K562 (cell line): ENCODE measurements around the gene RNU6-9. TPM values are rescaled to one million over a fixed set of nuclear protein-coding genes. Genes with fewer than 3 reads are reported as not detected.

Experiments used
- ELF4 ChIP-seq: fragments of 450-650 bp; formaldehyde crosslinking; IDR thresholded peaks from 2 replicates; pipeline ENCODE4 v1.4.0; 2022; ENCODE audit warnings: missing genetic modification characterization
- ETV5 ChIP-seq: sonication (generic); formaldehyde crosslinking; IDR thresholded peaks from 2 replicates; pipeline ENCODE4 v1.4.0; 2020; ENCODE audit warnings: low read depth, mild to moderate bottlenecking, missing genetic modification reagents
- FOXK1 ChIP-seq: sonication (generic); formaldehyde crosslinking; IDR thresholded peaks from 2 replicates; pipeline ENCODE4 v1.8.0; 2022; ENCODE audit warnings: missing genetic modification reagents, mild to moderate bottlenecking, borderline replicate concordance
- HDAC8 ChIP-seq: fragments of 450-650 bp; IDR thresholded peaks from 2 replicates; pipeline ENCODE4 v1.6.1; 2016; ENCODE audit warnings: mild to moderate bottlenecking, missing genetic modification characterization, moderate library complexity, missing compliant biosample characterization
- MBD2 ChIP-seq: sonication (generic); IDR thresholded peaks from 2 replicates; pipeline ENCODE4 v1.6.1; 2016; ENCODE audit warnings: low read depth, borderline replicate concordance
- MXI1 ChIP-seq: IDR thresholded peaks from 2 replicates; pipeline ENCODE4 v1.6.1; 2011; ENCODE audit warnings: low read depth, mild to moderate bottlenecking, improper control_type of control experiment, low read length
- POLR3A ChIP-seq: IDR thresholded peaks from 2 replicates; pipeline ENCODE4 v1.6.1; 2011; ENCODE audit warnings: borderline replicate concordance, mild to moderate bottlenecking, moderate library complexity; ENCODE audit not compliant: insufficient read length, insufficient read depth; ENCODE audit errors: extremely low read depth
- PTBP1 ChIP-seq: fragments of 200-400 bp; formaldehyde crosslinking; IDR thresholded peaks from 2 replicates; pipeline ENCODE4 v1.6.1; 2017; ENCODE audit warnings: low read depth, low read length
- RBM25 ChIP-seq: fragments of 200-400 bp; formaldehyde crosslinking; IDR thresholded peaks from 2 replicates; pipeline ENCODE4 v1.6.1; 2018; ENCODE audit warnings: low read length, low read depth, moderate library complexity; ENCODE audit not compliant: severe bottlenecking
- TAF15 ChIP-seq: fragments of 200-400 bp; formaldehyde crosslinking; IDR thresholded peaks from 2 replicates; pipeline ENCODE4 v1.6.1; 2017; ENCODE audit warnings: mild to moderate bottlenecking, low read depth, low read length, moderate library complexity
- TBL1XR1 ChIP-seq, 2 experiments: IDR thresholded peaks; 2 replicates each; pipeline ENCODE4 v1.6.1; 2012; ENCODE audit warnings: improper control_type of control experiment in 2 of 2, low read length in 2 of 2, mild to moderate bottlenecking in 1 of 2
- TFAM ChIP-seq: fragments of 250-450 bp; sonication (Bioruptor Pico); conservative IDR thresholded peaks from 2 replicates; pipeline ENCODE4 v1.5.0; 2021; ENCODE audit warnings: mild to moderate bottlenecking, moderate library complexity
- TSC22D4 ChIP-seq: fragments of 450-650 bp; IDR thresholded peaks from 2 replicates; pipeline ENCODE4 v1.6.1; 2016; ENCODE audit warnings: missing genetic modification characterization, missing biosample characterization, control low read depth
- ZNF146 ChIP-seq: IDR thresholded peaks from one replicate; pipeline ENCODE4 v1.6.1; 2018; ENCODE audit warnings: missing compliant biosample characterization; ENCODE audit not compliant: unreplicated experiment
- ZNF830 ChIP-seq: fragments of 250-450 bp; sonication (Bioruptor Pico); IDR thresholded peaks from 2 replicates; pipeline ENCODE4 v1.5.0; 2021; ENCODE audit warnings: mild to moderate bottlenecking
- polyA plus RNA-seq, 8 experiments: library from polyadenylated mRNA; depleted of rRNA in 4 of 8; stranded (reverse) in 5 of 8; unstranded in 3 of 8; fragments of >200 nt; fragmentation: Nextera tagmentation in 2 of 8; fragmentation: Illumina TruSeq in 1 of 8; extraction: Ambion mirVana in 2 of 8; extraction: Trizol in 1 of 8; gene quantifications; 2 replicates each; pipeline versions ENCODE4 v1.2.1 to v1.2.3, GENCODE V29; 2011 to 2014; ENCODE audit warnings: inconsistent platforms in 1 of 8, missing spikeins in 1 of 8
- total RNA-seq, 7 experiments: library from RNA; depleted of rRNA in 6 of 7; stranded (reverse); fragments of >200 nt in 6 of 7; fragmentation: Illumina TruSeq in 2 of 7; extraction: Trizol in 2 of 7; gene quantifications; 2 replicates each; pipeline versions ENCODE4 v1.2.1 to v1.2.3, GENCODE V29; 2011 to 2021; ENCODE audit warnings: low replicate concordance in 1 of 7
- TF ChIP-seq, protein P1 (sequence below): fragments of 450-650 bp; formaldehyde crosslinking; IDR thresholded peaks from 2 replicates; pipeline ENCODE4 v1.4.0; 2020; ENCODE audit warnings: mild to moderate bottlenecking, moderate library complexity
- TF ChIP-seq, protein P2 (sequence below): sonication (generic); formaldehyde crosslinking; IDR thresholded peaks from 2 replicates; pipeline ENCODE4 v1.8.1; 2023; ENCODE audit warnings: mild to moderate bottlenecking, missing genetic modification reagents, moderate library complexity
- TF ChIP-seq, protein P3 (sequence below): fragments of 250-450 bp; sonication (Bioruptor Pico); IDR thresholded peaks from 2 replicates; pipeline ENCODE4 v1.5.0; 2021
- TF ChIP-seq, protein P4 (sequence below): fragments of 450-650 bp; formaldehyde crosslinking; conservative IDR thresholded peaks from 2 replicates; pipeline ENCODE4 v1.4.0; 2022; ENCODE audit warnings: mild to moderate bottlenecking, missing genetic modification characterization
- TF ChIP-seq, protein P5 (sequence below): fragments of 250-450 bp; sonication (Bioruptor Pico); IDR thresholded peaks from 2 replicates; pipeline ENCODE4 v1.8.0; 2022; ENCODE audit warnings: moderate library complexity, mild to moderate bottlenecking, inconsistent platforms

RNU6-9 gene
- total and polyA plus RNA-seq, 9 of the 15 experiments (the other 6 are each of a cell fraction or from before 2014, with no cell fraction given), result not detected

DNA sequence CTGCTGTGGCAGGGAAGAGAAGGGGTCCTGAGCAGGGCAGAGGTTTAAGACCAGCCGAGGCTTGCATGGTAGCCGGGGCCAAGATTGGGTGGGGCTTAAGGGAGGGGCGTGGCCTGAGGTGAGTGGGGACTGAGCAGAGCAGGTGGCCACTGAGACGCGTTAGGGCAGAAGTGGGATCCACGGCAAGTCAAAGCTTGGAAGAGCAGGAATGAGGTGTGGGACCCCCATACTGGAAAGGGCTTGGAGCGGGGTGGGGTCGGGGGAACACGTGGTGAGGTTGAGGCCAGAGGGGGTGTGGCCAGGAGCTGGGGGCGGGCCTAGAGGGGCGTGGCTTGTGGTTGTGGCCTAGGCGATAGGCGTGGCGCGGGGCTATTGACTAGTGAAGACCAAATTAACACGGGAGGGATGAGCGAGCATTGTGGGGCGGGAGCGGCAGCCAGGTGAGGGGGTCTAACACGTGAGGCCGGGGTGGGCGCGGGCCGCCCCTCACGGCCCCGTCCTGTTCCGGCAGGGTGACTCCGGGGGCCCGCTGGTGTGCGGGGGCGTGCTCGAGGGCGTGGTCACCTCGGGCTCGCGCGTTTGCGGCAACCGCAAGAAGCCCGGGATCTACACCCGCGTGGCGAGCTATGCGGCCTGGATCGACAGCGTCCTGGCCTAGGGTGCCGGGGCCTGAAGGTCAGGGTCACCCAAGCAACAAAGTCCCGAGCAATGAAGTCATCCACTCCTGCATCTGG, 30.5 kb upstream of the RNU6-9 start (continued):
- TF ChIP-seq TSC22D4 (tag) (no peak), MBD2 (peak; percentile 3; the same call in 1 of the 2 replicates), ZNF830 (CRISPR knock-in tag) (no peak), ELF4 (CRISPR knock-in tag) (no peak), ZNF146 (CRISPR knock-in tag) (no peak), HDAC8 (tag) (no peak), MXI1 (0 out of 2 replicates have a peak, but pooled peaks have one; percentile 51), FOXK1 (CRISPR knock-in tag) (peak; percentile 95; the same call in 1 of the 2 replicates), RBM25 (no peak), PTBP1 (no peak), TFAM (CRISPR knock-in tag) (no peak), POLR3A (no peak), TBL1XR1 (IDR thresholded peaks at IDR 0.05; ENCODE audit: low read length in 2 of 2) (no peak), TAF15 (no peak), ETV5 (no peak)
- TF ChIP-seq, protein P1, sequence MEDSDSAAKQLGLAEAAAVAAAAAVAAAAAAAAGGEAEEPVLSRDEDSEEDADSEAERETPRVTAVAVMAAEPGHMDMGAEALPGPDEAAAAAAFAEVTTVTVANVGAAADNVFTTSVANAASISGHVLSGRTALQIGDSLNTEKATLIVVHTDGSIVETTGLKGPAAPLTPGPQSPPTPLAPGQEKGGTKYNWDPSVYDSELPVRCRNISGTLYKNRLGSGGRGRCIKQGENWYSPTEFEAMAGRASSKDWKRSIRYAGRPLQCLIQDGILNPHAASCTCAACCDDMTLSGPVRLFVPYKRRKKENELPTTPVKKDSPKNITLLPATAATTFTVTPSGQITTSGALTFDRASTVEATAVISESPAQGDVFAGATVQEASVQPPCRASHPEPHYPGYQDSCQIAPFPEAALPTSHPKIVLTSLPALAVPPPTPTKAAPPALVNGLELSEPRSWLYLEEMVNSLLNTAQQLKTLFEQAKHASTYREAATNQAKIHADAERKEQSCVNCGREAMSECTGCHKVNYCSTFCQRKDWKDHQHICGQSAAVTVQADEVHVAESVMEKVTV (CRISPR knock-in tag), result no peak
- TF ChIP-seq, protein P2, sequence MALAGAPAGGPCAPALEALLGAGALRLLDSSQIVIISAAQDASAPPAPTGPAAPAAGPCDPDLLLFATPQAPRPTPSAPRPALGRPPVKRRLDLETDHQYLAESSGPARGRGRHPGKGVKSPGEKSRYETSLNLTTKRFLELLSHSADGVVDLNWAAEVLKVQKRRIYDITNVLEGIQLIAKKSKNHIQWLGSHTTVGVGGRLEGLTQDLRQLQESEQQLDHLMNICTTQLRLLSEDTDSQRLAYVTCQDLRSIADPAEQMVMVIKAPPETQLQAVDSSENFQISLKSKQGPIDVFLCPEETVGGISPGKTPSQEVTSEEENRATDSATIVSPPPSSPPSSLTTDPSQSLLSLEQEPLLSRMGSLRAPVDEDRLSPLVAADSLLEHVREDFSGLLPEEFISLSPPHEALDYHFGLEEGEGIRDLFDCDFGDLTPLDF (CRISPR knock-in tag), result no peak
- TF ChIP-seq, protein P3, sequence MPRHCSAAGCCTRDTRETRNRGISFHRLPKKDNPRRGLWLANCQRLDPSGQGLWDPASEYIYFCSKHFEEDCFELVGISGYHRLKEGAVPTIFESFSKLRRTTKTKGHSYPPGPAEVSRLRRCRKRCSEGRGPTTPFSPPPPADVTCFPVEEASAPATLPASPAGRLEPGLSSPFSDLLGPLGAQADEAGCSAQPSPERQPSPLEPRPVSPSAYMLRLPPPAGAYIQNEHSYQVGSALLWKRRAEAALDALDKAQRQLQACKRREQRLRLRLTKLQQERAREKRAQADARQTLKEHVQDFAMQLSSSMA (CRISPR knock-in tag), result no peak
- TF ChIP-seq, protein P4, sequence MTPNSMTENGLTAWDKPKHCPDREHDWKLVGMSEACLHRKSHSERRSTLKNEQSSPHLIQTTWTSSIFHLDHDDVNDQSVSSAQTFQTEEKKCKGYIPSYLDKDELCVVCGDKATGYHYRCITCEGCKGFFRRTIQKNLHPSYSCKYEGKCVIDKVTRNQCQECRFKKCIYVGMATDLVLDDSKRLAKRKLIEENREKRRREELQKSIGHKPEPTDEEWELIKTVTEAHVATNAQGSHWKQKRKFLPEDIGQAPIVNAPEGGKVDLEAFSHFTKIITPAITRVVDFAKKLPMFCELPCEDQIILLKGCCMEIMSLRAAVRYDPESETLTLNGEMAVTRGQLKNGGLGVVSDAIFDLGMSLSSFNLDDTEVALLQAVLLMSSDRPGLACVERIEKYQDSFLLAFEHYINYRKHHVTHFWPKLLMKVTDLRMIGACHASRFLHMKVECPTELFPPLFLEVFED (CRISPR knock-in tag), result peak; percentile 65; the same call in 1 of the 2 replicates
- TF ChIP-seq, protein P5, sequence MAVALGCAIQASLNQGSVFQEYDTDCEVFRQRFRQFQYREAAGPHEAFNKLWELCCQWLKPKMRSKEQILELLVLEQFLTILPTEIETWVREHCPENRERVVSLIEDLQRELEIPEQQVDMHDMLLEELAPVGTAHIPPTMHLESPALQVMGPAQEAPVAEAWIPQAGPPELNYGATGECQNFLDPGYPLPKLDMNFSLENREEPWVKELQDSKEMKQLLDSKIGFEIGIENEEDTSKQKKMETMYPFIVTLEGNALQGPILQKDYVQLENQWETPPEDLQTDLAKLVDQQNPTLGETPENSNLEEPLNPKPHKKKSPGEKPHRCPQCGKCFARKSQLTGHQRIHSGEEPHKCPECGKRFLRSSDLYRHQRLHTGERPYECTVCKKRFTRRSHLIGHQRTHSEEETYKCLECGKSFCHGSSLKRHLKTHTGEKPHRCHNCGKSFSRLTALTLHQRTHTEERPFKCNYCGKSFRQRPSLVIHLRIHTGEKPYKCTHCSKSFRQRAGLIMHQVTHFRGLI, result no peak
